B cell (primary cell): ENCODE data around the gene SLC9C2. TPM values are rescaled to one million over a fixed set of nuclear protein-coding genes. Genes with fewer than 3 reads are reported as not detected.
"Not testable (repeated sequence)": the region's sequence is repeated elsewhere in the genome, so short reads cannot be mapped to it uniquely, and the experiment has no call there.

Experiments used
- ATAC-seq: fragments of 200-7000 bp; cut with Tn5 transposase; one replicate; pipeline ENCODE4 v1.10.0; 2021; ENCODE audit warnings: low read depth, mild to moderate bottlenecking, moderate number of reproducible peaks, moderate library complexity
- CTCF ChIA-PET: fragments of 350-600 bp; sonication (Branson Sonifier 250); formaldehyde crosslinking; loops from one replicate; lab custom pipeline; 2021; ENCODE audit warnings: antibody characterized with exemption, inconsistent platforms; lab: Charles Lee
- POLR2A ChIA-PET: fragments of 350-600 bp; sonication (Branson Sonifier 250); formaldehyde crosslinking; loops from one replicate; lab custom pipeline; 2021; ENCODE audit warnings: antibody characterized with exemption; lab: Charles Lee
- DNase-seq: peaks from one replicate; pipeline ENCODE4 v3.0.0; 2013
- H2AFZ ChIP-seq: 2 replicates; pipeline ENCODE4 v1.6.1; 2012; ENCODE audit warnings: mild to moderate bottlenecking, low read depth, low read length; ENCODE audit not compliant: insufficient read depth, poor library complexity, severe bottlenecking
- H3K27ac ChIP-seq, 2 donors: 1 replicate in 1 of 2; 2 replicates in 1 of 2; pipeline ENCODE4 v1.5.1; 2012 to 2013; ENCODE audit warnings: low read length in 2 of 2, mild to moderate bottlenecking in 2 of 2, moderate library complexity in 1 of 2
- H3K27me3 ChIP-seq, 4 experiments: fragments of 200-600 bp in 1 of 4; sonication (generic) in 1 of 4; replicated peaks in 1 of 4; 1 replicate in 2 of 4; 2 replicates in 2 of 4; pipeline versions ENCODE4 v1.6.1 to v1.7.0; 2013 to 2016; ENCODE audit warnings: low read length in 3 of 4, mild to moderate bottlenecking in 2 of 4, mixed read lengths in 1 of 4, moderate library complexity in 1 of 4; ENCODE audit not compliant: insufficient read depth in 4 of 4, control insufficient read depth in 3 of 4; ENCODE audit errors: control extremely low read depth in 1 of 4
- H3K36me3 ChIP-seq, 2 experiments: replicated peaks in 1 of 2; 1 replicate in 1 of 2; 2 replicates in 1 of 2; pipeline versions ENCODE4 v1.6.1 to v1.7.1; 2013; ENCODE audit warnings: low read length in 1 of 2; ENCODE audit not compliant: insufficient read depth in 2 of 2, control insufficient read depth in 1 of 2; ENCODE audit errors: control extremely low read depth in 1 of 2, extremely low read depth in 1 of 2
- H3K4me1 ChIP-seq, 2 donors: fragments of 200-600 bp in 1 of 2; sonication (generic) in 1 of 2; 1 replicate in 1 of 2; 2 replicates in 1 of 2; pipeline versions ENCODE4 v1.5.1 to v1.6.1; 2013 to 2017; ENCODE audit warnings: low read length in 2 of 2; ENCODE audit not compliant: control insufficient read depth in 2 of 2, insufficient read depth in 2 of 2
- H3K4me2 ChIP-seq: replicated peaks from 2 replicates; pipeline ENCODE3; 2012; ENCODE audit warnings: mild to moderate bottlenecking, low read depth, low read length; ENCODE audit not compliant: poor library complexity, severe bottlenecking
- H3K4me3 ChIP-seq, 5 experiments: fragments of 200-600 bp in 1 of 5; sonication (generic) in 1 of 5; 1 replicate in 3 of 5; 2 replicates in 2 of 5; pipeline versions ENCODE4 v1.5.1 to v1.7.0; 2011 to 2016; ENCODE audit warnings: low read length in 4 of 5, mild to moderate bottlenecking in 4 of 5, low read depth in 2 of 5, control low read depth in 1 of 5, moderate library complexity in 1 of 5; ENCODE audit not compliant: insufficient read depth in 1 of 5; ENCODE audit errors: control extremely low read depth in 1 of 5, extremely low read depth in 1 of 5
- H3K79me2 ChIP-seq: fragments of 200-600 bp; sonication (generic); one replicate; pipeline ENCODE4 v1.6.0; 2016; ENCODE audit warnings: low read length; ENCODE audit not compliant: control insufficient read depth, insufficient read depth
- H3K9ac ChIP-seq: fragments of 200-600 bp; sonication (generic); 2 replicates; pipeline ENCODE4 v1.6.1; 2017; ENCODE audit warnings: mild to moderate bottlenecking, low read length, moderate library complexity
- H3K9me3 ChIP-seq, 3 donors: one replicate each; pipeline versions ENCODE4 v1.6.1 to v1.7.1; 2013; ENCODE audit warnings: low read length in 2 of 3; ENCODE audit not compliant: control insufficient read depth in 2 of 3, insufficient read depth in 1 of 3; ENCODE audit errors: control extremely low read depth in 1 of 3
- H4K20me1 ChIP-seq: 2 replicates; pipeline ENCODE4 v1.6.0; 2012; ENCODE audit warnings: mild to moderate bottlenecking, low read length; ENCODE audit not compliant: insufficient read depth, control insufficient read depth, poor library complexity, severe bottlenecking
- H3K27ac Mint-ChIP-seq: one replicate; pipeline ENCODE4 v1.8.0; 2021; ENCODE audit warnings: mixed read lengths
- H3K27me3 Mint-ChIP-seq: one replicate; pipeline ENCODE4 v1.8.0; 2021; ENCODE audit warnings: mixed read lengths
- H3K4me1 Mint-ChIP-seq: one replicate; pipeline ENCODE4 v1.8.0; 2021; ENCODE audit warnings: mixed read lengths
- H3K4me3 Mint-ChIP-seq: one replicate; pipeline ENCODE4 v1.8.0; 2021; ENCODE audit warnings: mixed read lengths
- H3K9me3 Mint-ChIP-seq: one replicate; pipeline ENCODE4 v1.8.0; 2022; ENCODE audit warnings: mixed read lengths; ENCODE audit not compliant: insufficient read depth
- CTCF ChIP-seq: fragments of 200-600 bp; IDR thresholded peaks from one replicate; pipeline ENCODE4 v1.8.0; 2022; ENCODE audit warnings: antibody characterized with exemption, mild to moderate bottlenecking
- EZH2 ChIP-seq: IDR thresholded peaks from 2 replicates; pipeline ENCODE4 v1.6.1; 2012; ENCODE audit warnings: borderline replicate concordance, low read depth, mild to moderate bottlenecking, moderate library complexity, low read length; ENCODE audit not compliant: insufficient read depth, poor library complexity, severe bottlenecking
- WGBS: methylation state at CpG from one replicate; pipeline ENCODE4 v1.1.5; 2013; ENCODE audit warnings: missing lambda C conversion rate; ENCODE audit not compliant: insufficient coverage; 5-methylcytosine and 5-hydroxymethylcytosine counted together
- intact Hi-C: fragments of 100-400 bp; cut with micrococcal nuclease; formaldehyde crosslinking; loops from one replicate; pipeline ENCODE4 v1.10.0; 2022
- polyA plus RNA-seq: library from polyadenylated mRNA; depleted of rRNA; stranded (reverse); fragments of >200 nt; gene quantifications from 2 replicates; pipeline ENCODE4 v1.2.3, GENCODE V29; 2012
- total RNA-seq, 2 donors: library from RNA; stranded (reverse); fragments of 120-200 nt in 1 of 2; gene quantifications; 1 replicate in 1 of 2; 2 replicates in 1 of 2; pipeline versions ENCODE4 v1.2.3 to v1.2.4, GENCODE V29; 2013 to 2022

Gene SLC9C2
- total and polyA plus RNA-seq, 2 donors (not counting 1 experiment from before 2014, with no cell fraction given): not detected

GRCh38 chr1:173596097-173596825 lies 6.6 kb downstream of the SLC9C2 start:
- no peak overlapping the region for H3K27ac Mint-ChIP-seq
- Histone ChIP-seq H3K4me3 (no peak overlapping the region), H3K79me2 (no peaks in the 10 kb centered on the region), H2AFZ (no peak overlapping the region), H3K36me3 (no peaks in the 10 kb centered on the region), H3K9me3 (peaks cover 0 to 5% (median 0%) of the 10 kb centered on the region in 3 donors), H4K20me1 (no peaks in the 10 kb centered on the region), H3K27me3 (peaks cover 0 to 4% (median 0%) of the 10 kb centered on the region in 4 experiments), H3K9ac (no peak overlapping the region), H3K4me2 (no peak overlapping the region), H3K27ac (no peak overlapping the region), H3K4me1 (no peaks in the 10 kb centered on the region)
- H3K4me3 Mint-ChIP-seq: no peak overlapping the region
- H3K27me3 Mint-ChIP-seq: peaks cover 11% of the 10 kb centered on the region
- ATAC-seq (no peak), DNase-seq (no peak)
- no CpG with 5 or more reads among the region's 3 CpGs for WGBS
- TF ChIP-seq CTCF (no peak), EZH2 (no peak)
- POLR2A ChIA-PET: no interaction called here
- H3K4me1 Mint-ChIP-seq: peaks cover 3% of the 10 kb centered on the region
- intact Hi-C loops: no loop called here
- CTCF ChIA-PET: no interaction called here
- H3K9me3 Mint-ChIP-seq: no peaks in the 10 kb centered on the region

- H3K4me1 Mint-ChIP-seq, CTCF ChIA-PET, H3K9me3 ChIP-seq, H3K4me1 ChIP-seq, intact Hi-C loops, H3K9ac ChIP-seq, H3K9me3 Mint-ChIP-seq, POLR2A ChIA-PET, H4K20me1 ChIP-seq, DNase-seq, H3K27me3 ChIP-seq, ATAC-seq, H3K4me3 Mint-ChIP-seq, H3K4me3 ChIP-seq, H3K36me3 ChIP-seq, H3K79me2 ChIP-seq, H3K27ac Mint-ChIP-seq, H2AFZ ChIP-seq, H3K4me2 ChIP-seq, H3K27ac ChIP-seq: not testable (repeated sequence)
- H3K27me3 Mint-ChIP-seq: peaks cover 11% of the 10 kb centered on the region
- WGBS: no CpG with 5 or more reads among the region's 5 CpGs
Measured at GRCh38 chr1:173591138-173591537, 11.7 kb downstream of the SLC9C2 start.
